ENCODE data around the gene TBX2. TPM values are rescaled to one million over a fixed set of nuclear protein-coding genes. Genes with fewer than 3 reads are reported as not detected.
A peak's percentile ranks its signal among the peaks of the same experiment; 100 is the strongest.

TBX2 gene
- total RNA-seq, 1 donor from 2014 or later, result 1.6 TPM

- no peak for ATAC-seq
These were observed 3.5 kb downstream of the TBX2 start for GRCh38 chr17:61402978-61403800.

GRCh38 chr17:61403801-61404662, 4.4 kb downstream of the TBX2 start:
- peak; percentile 79 for ATAC-seq

GRCh38 chr17:61404663-61404912, 4.9 kb downstream of the TBX2 start:
- ATAC-seq, result no peak

- no peak for ATAC-seq
These were observed 5.5 kb downstream of the TBX2 start for GRCh38 chr17:61404913-61405685.

GRCh38 chr17:61405686-61406536, 6.3 kb downstream of the TBX2 start:
- ATAC-seq, result no peak

- no peak for ATAC-seq
These were observed 6.8 kb downstream of the TBX2 start for GRCh38 chr17:61406537-61406845.

- no peak for ATAC-seq
These were observed 7.6 kb downstream of the TBX2 start for GRCh38 chr17:61406971-61407911.

- no peak for ATAC-seq
These were observed 8.8 kb downstream of the TBX2 start for GRCh38 chr17:61408151-61409041.

GRCh38 chr17:61409301-61410112, 9.9 kb downstream of the TBX2 start:
- peak; percentile 28 for ATAC-seq

- peak; percentile 55 for ATAC-seq
These were observed 10.7 kb downstream of the TBX2 start for GRCh38 chr17:61410141-61411010.

- ATAC-seq, result no peak
These were observed 11.3 kb downstream of the TBX2 start for GRCh38 chr17:61411011-61411260.

GRCh38 chr17:61411261-61412142, 11.9 kb downstream of the TBX2 start:
- peak; percentile 79 for ATAC-seq

- ATAC-seq, result peak; percentile 76
These were observed 12.7 kb downstream of the TBX2 start for GRCh38 chr17:61412143-61412859.

GRCh38 chr17:61412860-61413660, 13.4 kb downstream of the TBX2 start:
- no peak for ATAC-seq

- ATAC-seq, result no peak
These were observed 14.1 kb downstream of the TBX2 start for GRCh38 chr17:61413661-61414126.
